Endothelial cell (in vitro differentiated cells): ENCODE measurements around the gene OCA2. TPM values are rescaled to one million over a fixed set of nuclear protein-coding genes. Genes with fewer than 3 reads are reported as not detected.

Experiments
- DNase-seq: peaks from one replicate; pipeline ENCODE4 v3.0.0; 2021; ENCODE audit warnings: low spot score
- H3K27ac Mint-ChIP-seq: one replicate; pipeline ENCODE4 v1.8.0; 2021; ENCODE audit warnings: mixed read lengths, inconsistent platforms; ENCODE audit not compliant: unreplicated experiment
- H3K27me3 Mint-ChIP-seq: one replicate; pipeline ENCODE4 v1.8.0; 2021; ENCODE audit warnings: mild to moderate bottlenecking, moderate library complexity, mixed read lengths, inconsistent platforms; ENCODE audit not compliant: unreplicated experiment
- H3K36me3 Mint-ChIP-seq: one replicate; pipeline ENCODE4 v1.8.0; 2021; ENCODE audit warnings: mild to moderate bottlenecking, low read depth, mixed read lengths, inconsistent platforms; ENCODE audit not compliant: unreplicated experiment
- H3K4me1 Mint-ChIP-seq: one replicate; pipeline ENCODE4 v1.8.0; 2021; ENCODE audit warnings: mild to moderate bottlenecking, mixed read lengths, inconsistent platforms; ENCODE audit not compliant: unreplicated experiment
- H3K4me3 Mint-ChIP-seq: one replicate; pipeline ENCODE4 v1.8.0; 2021; ENCODE audit warnings: mild to moderate bottlenecking, mixed read lengths, inconsistent platforms; ENCODE audit not compliant: unreplicated experiment
- H3K9me3 Mint-ChIP-seq: one replicate; pipeline ENCODE4 v1.8.0; 2021; ENCODE audit warnings: mixed read lengths, inconsistent platforms; ENCODE audit not compliant: unreplicated experiment
- CTCF ChIP-seq: fragments of 200-600 bp; sonication (generic); IDR thresholded peaks from one replicate; pipeline ENCODE4 v1.5.0; 2021; ENCODE audit warnings: antibody characterized with exemption; ENCODE audit not compliant: unreplicated experiment
- total RNA-seq: library from RNA; stranded (reverse); fragmentation: NEBNext Ultra II Directional; extraction: Animal tissue kit (Norgen Biotek cat#: 25700); gene quantifications from one replicate; pipeline ENCODE4 v1.2.1, GENCODE V29; 2021; ENCODE audit not compliant: unreplicated experiment

Gene OCA2
- total RNA-seq, 1 donor from 2014 or later: not detected

DNA sequence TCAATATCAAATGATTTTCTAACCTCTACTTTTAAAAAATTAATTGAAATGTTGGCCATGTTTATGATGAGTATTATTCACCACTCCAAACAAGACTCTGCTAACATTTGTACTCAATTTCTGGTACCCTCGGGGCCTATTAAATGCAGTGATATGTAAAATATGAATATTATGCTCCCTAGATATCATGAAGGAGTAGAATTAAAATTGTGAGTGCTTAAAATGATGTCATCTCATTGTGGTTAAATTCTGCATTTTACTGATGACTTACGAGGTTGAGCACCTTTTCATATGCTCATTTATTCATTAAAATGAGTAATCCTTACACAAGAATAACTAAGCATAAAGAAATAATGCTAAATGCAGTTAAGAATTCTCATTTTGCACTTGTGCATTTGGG lies 159.9 kb downstream of the OCA2 start:
- TF ChIP-seq CTCF: no peak
- H3K27me3 Mint-ChIP-seq: peaks cover 2% of the 10 kb centered on the region
- H3K9me3 Mint-ChIP-seq: no peaks in the 10 kb centered on the region
- H3K27ac Mint-ChIP-seq: no peak overlapping the region
- no peak for DNase-seq
- H3K36me3 Mint-ChIP-seq: no peaks in the 10 kb centered on the region
- no peak overlapping the region for H3K4me3 Mint-ChIP-seq
- H3K4me1 Mint-ChIP-seq: no peaks in the 10 kb centered on the region

DNA sequence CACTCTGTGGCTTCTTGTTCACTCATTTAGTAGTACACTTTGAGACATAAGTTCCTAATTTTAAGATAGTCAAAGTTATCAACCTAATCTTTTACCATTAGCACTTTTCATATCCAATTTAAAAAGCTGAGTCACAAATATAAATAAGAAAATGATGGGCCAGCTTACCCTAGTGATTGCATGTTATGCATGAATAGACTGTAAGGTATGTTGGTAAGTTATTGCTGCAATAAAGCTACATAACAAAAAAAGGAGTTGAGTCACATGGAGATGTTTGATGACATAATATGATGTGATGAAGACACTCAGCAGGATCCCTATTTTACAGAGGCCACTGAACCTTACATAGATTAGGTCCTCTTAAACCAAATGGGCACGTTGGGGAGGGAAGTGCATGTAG lies 161.3 kb downstream of the OCA2 start:
- Mint-ChIP-seq H3K4me1 (no peaks in the 10 kb centered on the region), H3K27ac (no peak overlapping the region), H3K36me3 (no peaks in the 10 kb centered on the region), H3K9me3 (no peaks in the 10 kb centered on the region), H3K4me3 (no peak overlapping the region), H3K27me3 (peaks cover 2% of the 10 kb centered on the region)
- no peak for DNase-seq
- TF ChIP-seq CTCF: no peak

DNA sequence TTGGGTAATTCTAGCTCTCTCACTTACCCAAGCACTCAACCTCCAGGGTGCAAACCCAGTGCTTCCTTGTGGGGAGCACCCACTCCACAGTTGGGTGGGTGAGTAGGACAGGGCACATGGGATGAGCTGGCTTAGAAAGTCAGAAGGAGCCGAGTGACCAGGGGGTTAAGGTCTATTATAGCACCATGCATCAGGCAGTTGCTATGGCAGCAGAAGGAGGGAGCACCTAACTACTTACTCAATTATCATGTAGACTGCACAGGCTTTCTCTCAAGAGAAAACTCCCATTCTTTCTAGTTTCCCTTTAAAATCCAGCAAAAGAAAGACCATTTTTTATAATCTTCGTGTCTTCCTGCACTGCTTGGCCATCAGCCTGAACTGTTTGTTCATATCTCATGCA lies 163.0 kb downstream of the OCA2 start:
- no peak for DNase-seq
- no peaks in the 10 kb centered on the region for H3K4me1 Mint-ChIP-seq
- no peak overlapping the region for H3K27ac Mint-ChIP-seq
- H3K9me3 Mint-ChIP-seq: no peaks in the 10 kb centered on the region
- peaks cover 2% of the 10 kb centered on the region for H3K27me3 Mint-ChIP-seq
- no peaks in the 10 kb centered on the region for H3K36me3 Mint-ChIP-seq
- H3K4me3 Mint-ChIP-seq: no peak overlapping the region
- TF ChIP-seq CTCF: no peak

DNA sequence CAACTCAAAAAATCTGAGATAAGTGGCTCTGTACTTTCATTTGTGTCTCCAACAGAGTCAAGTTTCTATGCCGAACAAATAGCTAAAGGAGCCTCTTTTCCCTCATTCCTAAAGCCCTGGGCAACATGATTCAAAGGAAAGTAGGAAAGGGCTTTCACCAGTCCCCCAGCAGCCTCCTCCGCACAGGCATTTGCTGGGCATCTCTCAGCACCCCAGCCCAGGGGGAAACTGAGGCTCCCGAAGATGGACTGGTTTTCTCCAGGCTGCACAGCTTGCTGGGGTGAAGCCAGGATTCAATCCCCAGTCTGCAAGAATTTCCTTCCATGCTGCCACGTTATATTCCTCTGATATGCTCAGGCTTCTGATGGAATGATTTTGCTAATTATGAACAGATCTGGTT lies 163.8 kb downstream of the OCA2 start:
- no peak for DNase-seq
- H3K4me3 Mint-ChIP-seq: no peak overlapping the region
- no peaks in the 10 kb centered on the region for H3K4me1 Mint-ChIP-seq
- H3K27ac Mint-ChIP-seq: no peak overlapping the region
- no peak for TF ChIP-seq CTCF
- no peaks in the 10 kb centered on the region for H3K36me3 Mint-ChIP-seq
- H3K27me3 Mint-ChIP-seq: peaks cover 2% of the 10 kb centered on the region
- no peaks in the 10 kb centered on the region for H3K9me3 Mint-ChIP-seq

DNA sequence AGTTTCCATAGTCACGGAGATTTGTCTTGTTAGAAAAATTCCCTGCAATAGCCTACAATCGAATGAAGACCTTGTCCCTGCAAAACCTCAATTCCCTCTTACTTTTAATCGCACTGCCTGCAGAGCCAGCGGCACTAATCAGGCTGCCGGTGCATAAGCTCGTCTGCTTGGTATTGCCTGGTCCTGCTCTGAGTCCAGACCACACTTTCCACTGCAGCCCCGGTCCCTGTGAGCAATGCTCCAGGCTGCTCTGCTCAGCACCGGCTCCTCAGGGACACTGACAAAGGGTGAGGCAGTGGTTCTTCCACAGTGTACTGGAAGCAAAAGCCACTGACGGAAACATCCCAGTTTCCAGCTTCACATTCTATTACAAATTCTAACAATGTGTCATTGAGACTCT lies 164.3 kb downstream of the OCA2 start:
- no peaks in the 10 kb centered on the region for H3K36me3 Mint-ChIP-seq
- TF ChIP-seq CTCF: no peak
- H3K4me1 Mint-ChIP-seq: no peaks in the 10 kb centered on the region
- DNase-seq: no peak
- H3K9me3 Mint-ChIP-seq: no peaks in the 10 kb centered on the region
- peaks cover 2% of the 10 kb centered on the region for H3K27me3 Mint-ChIP-seq
- H3K4me3 Mint-ChIP-seq: no peak overlapping the region
- no peak overlapping the region for H3K27ac Mint-ChIP-seq
